ENCODE measurements around the gene PLA2G15. TPM values are rescaled to one million over a fixed set of nuclear protein-coding genes. Genes with fewer than 3 reads are reported as not detected.
A peak's percentile ranks its signal among the peaks of the same experiment; 100 is the strongest.

The PLA2G15 gene
- total RNA-seq, 1 experiment from 2014 or later, result 14.8 TPM

- no peak for DNase-seq (ENCODE audit: low spot score)
These were observed 12.8 kb upstream of the PLA2G15 start for GRCh38 chr16:68232335-68232734.

GRCh38 chr16:68233085-68233834 is 11.9 kb upstream of the PLA2G15 start:
- DNase-seq (ENCODE audit: low spot score), result no peak

- no peak for DNase-seq (ENCODE audit: low spot score)
These were observed 11.4 kb upstream of the PLA2G15 start for GRCh38 chr16:68233835-68234187.

- DNase-seq (ENCODE audit: low spot score), result no peak
These were observed 10.7 kb upstream of the PLA2G15 start for GRCh38 chr16:68234188-68235107.

GRCh38 chr16:68235108-68235886 is 9.9 kb upstream of the PLA2G15 start:
- no peak for DNase-seq (ENCODE audit: low spot score)

- DNase-seq (ENCODE audit: low spot score), result no peak
These were observed 9.4 kb upstream of the PLA2G15 start, which contains the start of gene ESRP2 for GRCh38 chr16:68235887-68236136. Gene ESRP2, minus strand, starts transcription at chr16:68236127. Its CDS starts 82 bp downstream, at chr16:68236045.

- DNase-seq (ENCODE audit: low spot score), result no peak
These were observed 8.9 kb upstream of the PLA2G15 start for GRCh38 chr16:68236137-68236825.

- DNase-seq (ENCODE audit: low spot score), result no peak
These were observed 8.3 kb upstream of the PLA2G15 start for GRCh38 chr16:68236826-68237242.

GRCh38 chr16:68237243-68238028 is 7.7 kb upstream of the PLA2G15 start:
- peak; percentile 96 for DNase-seq (ENCODE audit: low spot score)

GRCh38 chr16:68238029-68238345 is 7.2 kb upstream of the PLA2G15 start:
- DNase-seq (ENCODE audit: low spot score), result no peak

GRCh38 chr16:68242085-68242484 is 3.1 kb upstream of the PLA2G15 start:
- no peak for DNase-seq (ENCODE audit: low spot score)

GRCh38 chr16:68242926-68243858 is 2.0 kb upstream of the PLA2G15 start:
- no peak for DNase-seq (ENCODE audit: low spot score)

GRCh38 chr16:68244481-68244902 is 681 bp upstream of the PLA2G15 start:
- DNase-seq (ENCODE audit: low spot score), result no peak

GRCh38 chr16:68246121-68246520 is 948 bp downstream of the PLA2G15 start:
- DNase-seq (ENCODE audit: low spot score), result no peak

- no peak for DNase-seq (ENCODE audit: low spot score)
These were observed 1.5 kb downstream of the PLA2G15 start for GRCh38 chr16:68246666-68247065.

GRCh38 chr16:68247400-68247799 is 2.2 kb downstream of the PLA2G15 start:
- no peak for DNase-seq (ENCODE audit: low spot score)

GRCh38 chr16:68247932-68248331 is 2.8 kb downstream of the PLA2G15 start:
- no peak for DNase-seq (ENCODE audit: low spot score)

- DNase-seq (ENCODE audit: low spot score), result no peak
These were observed 4.2 kb downstream of the PLA2G15 start for GRCh38 chr16:68249371-68249770.

GRCh38 chr16:68250951-68251350 is 5.8 kb downstream of the PLA2G15 start:
- DNase-seq (ENCODE audit: low spot score), result no peak

GRCh38 chr16:68251832-68252231 is 6.7 kb downstream of the PLA2G15 start:
- no peak for DNase-seq (ENCODE audit: low spot score)
